NT2/D1 (cell line): Measurements from ENCODE around the gene IMPA2.

Source experiments
- SUZ12 ChIP-seq: IDR thresholded peaks from 2 replicates; pipeline ENCODE4 v1.6.1; 2011; ENCODE audit not compliant: insufficient read length, insufficient read depth; ENCODE audit errors: extremely low read depth
- YY1 ChIP-seq: IDR thresholded peaks from 2 replicates; pipeline ENCODE4 v1.6.1; 2011; ENCODE audit not compliant: insufficient read length, insufficient read depth
- ZNF274 ChIP-seq: IDR thresholded peaks from 2 replicates; pipeline ENCODE4 v1.6.1; 2011; ENCODE audit warnings: mild to moderate bottlenecking, low read depth, low read length

DNA sequence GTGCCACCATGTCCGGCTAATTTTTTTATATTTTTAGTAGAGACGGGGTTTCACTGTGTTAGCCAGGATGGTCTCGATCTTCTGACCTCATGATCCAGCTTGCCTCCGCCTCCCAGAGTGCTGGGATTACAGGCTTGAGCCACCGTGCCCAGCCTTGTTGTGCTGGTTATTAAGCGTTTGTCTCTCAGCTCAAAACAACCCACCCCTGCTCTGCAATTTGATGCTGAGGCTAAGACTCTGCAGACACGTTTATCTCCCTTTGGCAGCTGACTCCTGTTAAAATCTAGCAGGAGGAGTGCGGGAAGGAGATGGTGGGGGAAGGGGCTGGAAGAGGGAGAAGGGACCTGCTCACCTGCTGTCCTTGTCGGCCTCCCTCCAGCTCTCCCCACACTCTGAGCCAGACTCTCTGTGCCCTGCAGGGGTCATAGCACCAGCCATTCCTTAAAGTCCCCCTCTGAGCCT, 29.9 kb upstream of the IMPA2 start:
- no peak for TF ChIP-seq ZNF274
- no peak for TF ChIP-seq YY1
- TF ChIP-seq SUZ12, result no peak
